HT1080 (cell line): Measurements from ENCODE around the gene COL4A1. TPM values are rescaled to one million over a fixed set of nuclear protein-coding genes. Genes with fewer than 3 reads are reported as not detected.

ENCODE experiments used
- DNase-seq: peaks from one replicate; pipeline ENCODE4 v3.0.0-alpha.2; 2015; ENCODE audit warnings: low read depth
- total RNA-seq: library from RNA; depleted of rRNA; stranded (reverse); fragments of >200 nt; shearing (Covaris generic); gene quantifications from 2 replicates; pipeline ENCODE4 v1.2.3, GENCODE V29; 2014

COL4A1 gene
- total RNA-seq, 1 experiment from 2014 or later: 146 TPM

DNA sequence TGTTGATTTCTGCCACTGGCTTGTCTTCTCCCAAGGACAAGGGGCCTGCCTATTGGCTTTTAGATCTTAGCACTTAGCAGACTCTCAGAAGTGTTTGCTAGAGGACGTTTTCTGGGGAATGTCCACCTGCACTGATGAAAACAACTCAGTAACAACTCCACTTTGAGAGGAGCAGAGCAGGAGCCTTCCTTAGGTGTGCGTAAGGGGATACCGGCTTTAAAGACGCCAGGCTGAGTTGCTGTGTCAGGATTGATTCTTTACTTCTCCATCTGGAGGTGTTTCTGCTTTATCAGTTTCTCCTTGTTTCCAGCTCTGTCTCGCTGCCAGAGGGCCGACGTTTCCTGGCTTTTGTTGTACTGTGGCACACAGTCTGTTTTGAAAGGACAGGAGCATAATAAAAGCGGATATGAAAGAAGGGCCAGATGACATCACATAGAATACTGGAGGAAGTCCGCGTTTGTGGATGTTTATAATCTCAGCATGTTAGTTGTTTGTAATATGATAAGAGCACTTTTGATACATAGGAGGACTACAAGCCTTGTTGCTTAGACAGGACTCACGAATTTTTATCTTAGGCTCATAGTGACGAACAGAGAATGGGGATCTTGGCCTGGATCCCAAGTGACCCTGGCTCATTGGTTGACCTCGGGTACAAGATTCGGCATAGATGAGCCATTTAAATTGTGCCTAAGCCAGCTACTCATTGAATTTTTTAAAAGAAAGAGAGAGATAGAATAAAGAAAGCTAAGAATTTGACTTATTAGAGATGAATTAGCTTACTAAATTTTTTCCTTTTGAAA lies 34.7 kb upstream of the COL4A1 start:
- no peak for DNase-seq

DNA sequence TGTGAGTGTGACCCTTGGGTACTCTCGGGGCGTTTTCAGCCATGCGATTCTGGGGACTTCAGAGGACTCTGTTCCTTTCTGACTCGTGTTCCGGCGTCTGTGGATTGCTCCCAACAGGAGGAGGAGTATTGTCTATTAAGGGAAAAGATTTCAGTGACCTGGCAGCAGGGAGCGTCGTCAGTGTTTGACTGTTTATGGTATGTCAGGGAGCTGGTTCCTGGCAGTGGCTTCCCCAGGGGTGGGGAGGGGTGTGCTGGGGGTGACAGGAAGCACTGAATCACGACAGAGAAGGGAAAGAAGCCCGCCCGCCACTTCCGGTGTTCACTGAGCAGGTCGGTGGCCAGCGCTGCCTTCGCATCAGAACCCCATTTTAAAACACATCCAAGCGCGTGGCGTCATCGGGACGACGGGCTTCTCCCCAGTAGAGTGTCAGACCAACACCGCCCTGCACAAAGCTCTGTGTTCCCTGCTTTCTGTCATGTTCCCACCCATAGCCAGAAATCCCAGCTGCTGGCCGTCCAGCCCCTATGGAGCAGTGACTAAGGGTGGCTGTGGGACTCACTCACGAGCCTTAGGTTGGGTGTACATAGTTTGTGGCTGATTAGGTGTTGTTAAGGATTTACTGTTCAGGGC lies 34.0 kb upstream of the COL4A1 start:
- DNase-seq: peak; percentile 47

GRCh38 chr13:110339975-110340550 lies 33.1 kb upstream of the COL4A1 start:
- DNase-seq: no peak

DNA sequence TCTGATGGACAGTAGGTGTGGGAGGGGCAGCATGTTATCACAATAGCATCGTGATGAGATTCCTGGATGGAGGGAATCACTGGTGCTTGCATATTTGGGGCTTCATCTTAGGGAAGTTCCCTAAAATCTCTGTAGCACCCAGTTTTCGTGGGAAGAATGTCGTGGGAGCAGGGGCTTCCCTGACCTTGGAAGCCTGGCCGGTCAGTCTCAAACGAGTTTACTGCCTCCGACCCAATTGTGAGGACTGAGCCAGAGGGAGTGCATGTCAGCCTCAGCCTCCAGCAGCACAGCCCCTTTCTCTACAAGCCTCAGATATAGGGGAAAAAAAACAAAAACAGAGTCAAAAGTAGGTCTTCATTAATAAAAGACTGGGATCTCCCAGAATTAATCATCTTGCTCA lies 32.3 kb upstream of the COL4A1 start:
- no peak for DNase-seq

DNA sequence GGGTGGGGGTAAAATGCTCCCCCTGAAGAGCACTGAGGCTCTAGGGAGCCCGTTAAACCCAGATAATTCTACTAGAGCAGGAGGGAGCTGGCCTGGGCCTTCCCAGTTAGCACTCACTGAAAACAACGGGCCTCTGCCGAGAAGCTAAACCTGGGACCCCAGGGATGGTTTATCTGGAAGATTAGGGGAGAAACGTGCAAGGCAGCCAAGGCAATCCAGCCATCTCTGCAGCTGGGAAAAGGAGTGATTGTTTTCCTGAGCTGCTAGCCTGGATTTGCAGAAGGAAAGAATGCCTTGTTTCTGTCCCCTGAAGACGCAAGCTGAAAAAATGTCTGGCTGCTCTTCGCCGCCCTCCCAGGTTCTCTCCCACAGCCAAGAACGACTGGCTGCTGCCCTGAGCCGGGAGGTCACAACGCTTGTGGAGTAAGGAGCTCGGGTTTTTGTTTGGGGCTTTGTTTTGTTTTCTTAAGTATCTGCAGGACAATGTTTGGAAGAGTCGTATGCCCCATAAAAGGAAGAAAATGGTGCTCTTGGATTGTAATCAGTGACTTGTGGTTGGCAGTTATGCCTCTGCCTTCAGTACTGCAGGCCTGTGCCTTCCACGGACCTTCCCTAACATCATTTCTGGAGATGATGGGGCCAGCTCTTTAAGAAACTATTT lies 31.6 kb upstream of the COL4A1 start:
- no peak for DNase-seq

- no peak for DNase-seq
Observed at GRCh38 chr13:110337247-110337646, 30.3 kb upstream of the COL4A1 start.

- DNase-seq: no peak
Observed at GRCh38 chr13:110336681-110337080, 29.7 kb upstream of the COL4A1 start.

DNA sequence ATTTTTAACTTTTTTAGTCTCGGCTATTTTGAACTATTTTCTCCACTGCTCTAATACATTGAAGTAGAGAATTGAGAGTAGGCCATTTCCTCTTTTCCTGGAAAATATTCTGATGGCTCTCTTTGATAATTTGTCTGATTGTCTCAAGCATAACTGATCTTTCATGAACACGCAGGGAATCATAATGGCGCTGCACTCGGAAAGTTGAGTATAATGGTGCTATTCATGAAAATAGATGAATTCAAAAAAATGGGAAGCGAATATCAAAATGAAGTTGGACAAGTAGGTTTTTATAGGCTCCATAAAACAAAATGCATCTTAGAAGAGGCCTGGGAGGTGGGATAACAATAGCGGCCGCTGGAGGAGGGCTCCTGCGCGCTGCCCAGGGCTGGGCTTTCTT lies 29.2 kb upstream of the COL4A1 start:
- DNase-seq: no peak

DNA sequence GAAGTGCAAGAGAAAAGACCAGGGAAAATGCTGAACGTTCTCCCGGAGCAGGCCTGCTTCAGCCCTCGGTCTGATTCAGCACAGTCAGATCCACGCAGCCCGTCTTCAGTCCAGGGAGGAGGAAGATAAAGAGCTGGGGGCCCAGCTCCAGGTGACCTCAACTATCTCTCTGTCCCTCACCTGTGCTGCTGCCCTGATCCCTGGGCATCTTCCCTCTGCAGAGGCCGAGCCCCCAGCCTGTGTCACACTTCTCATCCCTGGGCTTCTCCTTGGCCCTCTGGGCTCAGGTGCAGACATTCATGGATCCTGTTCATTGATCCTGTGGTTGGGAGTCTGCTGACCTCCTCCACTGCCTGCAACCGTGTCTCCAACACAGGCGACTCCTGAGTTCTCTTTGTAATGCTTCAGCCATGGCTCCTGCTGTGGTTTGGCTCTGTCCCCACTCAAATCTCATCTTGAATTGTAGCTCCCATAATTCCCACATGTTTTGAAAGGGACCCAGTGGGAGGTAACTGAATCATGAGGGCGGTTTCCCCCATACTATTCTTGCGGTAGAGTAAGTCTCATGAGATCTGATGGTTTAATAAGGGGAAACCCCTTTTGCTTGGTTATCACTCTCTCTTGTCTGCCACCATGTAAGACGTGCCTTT lies 28.0 kb upstream of the COL4A1 start:
- no peak for DNase-seq

- DNase-seq: no peak
Observed at GRCh38 chr13:110334256-110334655, 27.3 kb upstream of the COL4A1 start.

GRCh38 chr13:110333837-110334236 lies 26.9 kb upstream of the COL4A1 start:
- DNase-seq: no peak

DNA sequence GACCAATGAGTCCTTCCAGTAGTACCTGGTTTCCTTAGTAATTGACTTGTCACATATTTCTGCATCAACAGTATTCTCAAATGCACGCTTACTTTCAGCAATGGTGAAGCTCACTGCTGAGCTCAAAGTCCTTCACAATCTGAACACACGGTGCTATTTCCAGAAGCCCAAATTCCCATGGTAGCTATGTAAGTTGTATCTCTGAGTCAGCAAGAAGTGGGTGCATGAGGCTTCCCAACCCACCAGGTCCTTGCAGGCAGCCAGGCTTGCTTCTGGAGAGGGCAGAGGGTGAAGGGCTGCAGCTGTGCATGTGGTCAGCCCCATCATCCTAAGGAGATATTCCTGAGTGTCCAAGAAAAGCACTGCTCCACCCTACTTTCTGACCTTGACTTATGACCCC lies 25.8 kb upstream of the COL4A1 start:
- DNase-seq: no peak

DNA sequence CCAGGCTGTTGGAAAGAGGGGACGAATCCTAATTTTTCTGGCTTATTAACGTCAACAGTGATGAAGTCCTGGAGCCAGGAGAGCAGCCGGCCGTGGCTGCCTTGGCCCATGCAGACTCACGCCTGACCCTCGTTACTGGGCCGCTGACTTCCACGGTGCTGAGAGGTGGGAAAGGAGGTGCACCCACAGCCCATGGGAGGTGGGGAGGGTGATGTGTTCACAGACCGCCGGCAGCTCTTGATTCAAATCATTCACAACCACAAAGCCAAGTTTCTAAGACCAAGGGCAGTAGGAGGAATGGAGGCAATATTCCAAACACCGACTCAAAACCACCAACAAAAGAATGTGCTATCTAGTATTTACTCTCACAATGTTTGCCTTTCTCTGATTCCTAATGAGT lies 24.4 kb upstream of the COL4A1 start:
- DNase-seq: no peak

GRCh38 chr13:110330491-110331011 lies 23.6 kb upstream of the COL4A1 start:
- no peak for DNase-seq

DNA sequence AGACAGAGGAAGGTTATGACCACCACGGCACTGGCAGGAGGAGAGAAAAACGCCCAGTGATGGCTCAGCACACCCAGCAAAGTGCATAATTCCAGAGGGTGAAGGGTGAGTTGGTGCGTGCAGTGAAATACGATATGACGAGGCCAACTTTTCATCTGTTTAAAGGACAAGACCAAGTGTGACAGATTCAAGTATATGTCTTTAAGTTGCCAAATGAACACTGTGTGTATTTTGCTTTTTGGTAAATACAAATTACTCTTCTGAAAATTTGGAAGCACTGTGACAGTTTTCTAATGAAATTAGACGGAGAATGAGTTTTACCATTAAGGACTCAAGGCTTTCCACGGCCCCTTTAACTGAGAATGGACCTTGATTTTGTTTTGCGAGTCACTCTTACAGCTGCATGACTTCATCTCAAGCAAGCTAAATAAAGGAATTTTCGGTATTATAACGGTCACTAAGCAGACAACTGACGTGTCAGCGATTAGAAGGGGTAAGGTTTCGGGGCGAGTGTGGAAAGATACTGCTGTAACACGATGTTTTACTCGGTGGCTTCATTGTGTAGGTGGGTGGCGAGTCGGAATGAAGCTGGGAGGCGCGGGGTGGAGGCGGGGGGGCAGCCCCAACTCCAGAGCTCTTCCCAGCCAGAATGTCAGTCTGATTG lies 23.0 kb upstream of the COL4A1 start:
- DNase-seq: no peak

- DNase-seq: no peak
Observed at GRCh38 chr13:110329258-110329657, 22.3 kb upstream of the COL4A1 start.

DNA sequence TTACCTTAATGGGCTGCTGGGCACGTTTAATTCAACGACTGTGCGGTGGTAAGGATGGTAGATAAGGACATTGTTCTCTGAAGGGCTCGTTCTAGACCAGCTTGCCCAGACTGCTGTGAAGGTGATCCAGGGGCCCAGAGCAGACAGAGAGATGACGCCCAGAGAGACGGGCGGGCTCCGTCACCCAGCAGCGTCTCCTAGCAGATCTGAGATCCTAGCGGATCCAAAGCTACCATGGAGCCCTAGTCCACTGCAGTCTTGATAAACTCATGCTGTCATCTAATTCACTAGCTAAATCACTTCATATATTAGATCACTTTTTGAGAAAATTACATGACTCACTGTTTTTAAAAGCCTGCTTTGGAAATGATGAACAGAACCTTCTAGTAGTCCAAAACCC lies 21.6 kb upstream of the COL4A1 start:
- no peak for DNase-seq

GRCh38 chr13:110327051-110327721 lies 20.2 kb upstream of the COL4A1 start:
- no peak for DNase-seq

DNA sequence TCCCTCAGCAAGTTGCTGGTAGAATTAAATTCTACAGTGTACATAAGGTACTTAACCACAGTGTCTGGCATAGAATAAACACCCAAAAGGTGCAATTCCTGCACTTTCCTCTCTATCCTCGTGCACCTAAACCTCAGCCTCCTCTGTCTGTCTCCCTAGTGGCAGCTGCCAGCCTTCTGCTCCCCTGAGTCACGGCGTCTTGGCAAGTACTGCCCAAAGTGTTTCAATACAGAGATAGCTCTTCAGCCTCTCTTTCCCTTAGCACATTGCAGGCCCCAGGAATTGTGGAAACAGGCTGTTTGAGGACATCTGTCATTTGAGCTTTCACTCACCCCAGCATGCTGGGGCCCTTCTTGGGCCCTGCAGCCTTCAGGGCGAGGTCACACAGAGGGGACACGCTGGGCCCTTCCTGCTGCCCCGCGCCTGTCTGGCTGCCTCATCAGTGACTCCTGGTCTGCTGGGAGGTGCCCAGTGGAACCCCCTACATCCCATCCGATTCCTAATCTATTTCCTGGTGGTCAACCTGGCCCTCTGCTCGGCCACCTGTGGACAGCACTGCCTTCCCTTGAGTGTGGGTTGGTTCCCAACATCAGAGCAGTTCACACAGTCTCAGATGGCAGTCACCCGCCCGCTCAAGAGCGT lies 19.4 kb upstream of the COL4A1 start:
- DNase-seq: no peak
